ENCODE measurements around the gene TTC34. TPM values are rescaled to one million over a fixed set of nuclear protein-coding genes. Genes with fewer than 3 reads are reported as not detected.

TTC34 gene
- total and polyA plus RNA-seq, 2 experiments from 2014 or later: 0.08 to 0.35 TPM

GRCh38 chr1:2789986-2790581, 11.4 kb downstream of the TTC34 start:
- peak; percentile 54 for DNase-seq (ENCODE audit: low spot score)
- Histone ChIP-seq H3F3A (replicated peaks; ENCODE audit: low read depth) (no peaks in the 10 kb centered on the region), H3K36me3 (ENCODE audit: insufficient read depth) (peaks cover 9% of the 10 kb centered on the region; the same call in 1 of the 2 replicates), H2AFZ (peak overlapping the region; percentile 52), H3K4me3 (peak overlapping the region; percentile 44; the same call in 1 of the 2 replicates), H3K9me2 (ENCODE audit: insufficient read depth) (no peaks in the 10 kb centered on the region), H3K27me3 (ENCODE audit: insufficient read depth) (peaks cover 3% of the 10 kb centered on the region; the same call in 1 of the 2 replicates), H3K4me2 (peak overlapping the region; percentile 69; the same call in 1 of the 2 replicates), H3K79me2 (replicated peaks; ENCODE audit: insufficient read depth) (no peaks in the 10 kb centered on the region), H3K4me1 (ENCODE audit: insufficient read depth) (peaks cover 6% of the 10 kb centered on the region; the same call in 1 of the 2 replicates), H4K20me1 (replicated peaks; ENCODE audit: insufficient read depth) (no peaks in the 10 kb centered on the region), H3K27ac (ENCODE audit: low read depth) (no peak overlapping the region)
- peaks cover 7% of the 10 kb centered on the region; the same call in 1 of the 3 replicates for H3K4me1 Mint-ChIP-seq
- ATAC-seq: peak; percentile 11; the same call in 1 of the 3 replicates
- peaks cover 70% of the 10 kb centered on the region for H3K9me3 Mint-ChIP-seq
- peaks cover 29% of the 10 kb centered on the region for H3K36me3 Mint-ChIP-seq (ENCODE audit: low read depth)
- H3K27ac Mint-ChIP-seq: no peak overlapping the region
- H3K4me3 Mint-ChIP-seq: no peak overlapping the region
- no peak for TF ChIP-seq CTCF (conservative IDR thresholded peaks at IDR 0.05; ENCODE audit: low read depth in 2 of 2)
- TF ChIP-seq EZH2 (IDR thresholded peaks at IDR 0.05; ENCODE audit: low read depth, unreplicated experiment): no peak
- no peak for TF ChIP-seq ZNF114 (CRISPR knock-in tag; IDR thresholded peaks at IDR 0.05)
- no peak for TF ChIP-seq STAT1 (IDR thresholded peaks at IDR 0.05; ENCODE audit: unreplicated experiment)
- no peak for TF ChIP-seq POLR2AphosphoS5 (IDR thresholded peaks at IDR 0.05; ENCODE audit: low read depth)
- no peak for TF ChIP-seq ZNF331 (CRISPR knock-in tag; IDR thresholded peaks at IDR 0.05; ENCODE audit: low read depth)
- no peak for TF ChIP-seq JUNB (IDR thresholded peaks at IDR 0.05; ENCODE audit: unreplicated experiment)
- no peak for TF ChIP-seq REST (IDR thresholded peaks at IDR 0.05; ENCODE audit: unreplicated experiment)
- TF ChIP-seq ZNF462 (CRISPR knock-in tag; IDR thresholded peaks at IDR 0.05): no peak
- no peak for TF ChIP-seq NANOG (IDR thresholded peaks at IDR 0.05; ENCODE audit: borderline replicate concordance)
- no peak for TF ChIP-seq EZH2phosphoT487 (IDR thresholded peaks at IDR 0.05; ENCODE audit: unreplicated experiment)
- TF ChIP-seq ETS1 (IDR thresholded peaks at IDR 0.05): no peak
- no peak for TF ChIP-seq CREB1 (CRISPR knock-in tag; IDR thresholded peaks at IDR 0.05; ENCODE audit: low read depth)
- peaks cover 3% of the 10 kb centered on the region for H3K27me3 Mint-ChIP-seq (ENCODE audit: insufficient read depth, low read depth, poor library complexity)
